ENCODE data around the gene NEDD4L.
"Not testable (repeated sequence)": the region's sequence is repeated elsewhere in the genome, so short reads cannot be mapped to it uniquely, and the experiment has no call there.

NEDD4L gene

GRCh38 chr18:58370612-58371011 lies 326.6 kb downstream of the NEDD4L start:
- Histone ChIP-seq H3K4me3 (ENCODE audit: low read depth, low read length) (no peak overlapping the region), H3K27ac (no peak overlapping the region), H3K9me3 (ENCODE audit: severe bottlenecking) (no peaks in the 10 kb centered on the region), H3K36me3 (peaks cover 94% of the 10 kb centered on the region), H3K27me3 (ENCODE audit: insufficient read depth, low read depth, severe bottlenecking) (no peaks in the 10 kb centered on the region)
- no peak for DNase-seq
- TF ChIP-seq CTCF (IDR thresholded peaks at IDR 0.05; ENCODE audit: low read depth, low read length), result no peak

GRCh38 chr18:58373481-58373880 lies 329.5 kb downstream of the NEDD4L start:
- no peak overlapping the region for H3K27ac ChIP-seq
- no peak for DNase-seq
- H3K36me3 ChIP-seq, result peaks cover 79% of the 10 kb centered on the region
- no peak for TF ChIP-seq CTCF (IDR thresholded peaks at IDR 0.05; ENCODE audit: low read depth, low read length)
- H3K9me3 ChIP-seq (ENCODE audit: severe bottlenecking), result no peaks in the 10 kb centered on the region
- no peak overlapping the region for H3K4me3 ChIP-seq (ENCODE audit: low read depth, low read length)
- no peaks in the 10 kb centered on the region for H3K27me3 ChIP-seq (ENCODE audit: insufficient read depth, low read depth, severe bottlenecking)

GRCh38 chr18:58375051-58375450 lies 331.0 kb downstream of the NEDD4L start:
- TF ChIP-seq CTCF (IDR thresholded peaks at IDR 0.05; ENCODE audit: low read depth, low read length), result no peak
- no peaks in the 10 kb centered on the region for H3K9me3 ChIP-seq (ENCODE audit: severe bottlenecking)
- DNase-seq, result no peak
- H3K27me3 ChIP-seq (ENCODE audit: insufficient read depth, low read depth, severe bottlenecking), result no peaks in the 10 kb centered on the region
- no peak overlapping the region for H3K4me3 ChIP-seq (ENCODE audit: low read depth, low read length)
- no peak overlapping the region for H3K27ac ChIP-seq
- H3K36me3 ChIP-seq, result peaks cover 63% of the 10 kb centered on the region

- no peak overlapping the region for H3K4me3 ChIP-seq (ENCODE audit: low read depth, low read length)
- H3K27ac ChIP-seq, result no peak overlapping the region
- TF ChIP-seq CTCF (IDR thresholded peaks at IDR 0.05; ENCODE audit: low read depth, low read length), result no peak
- no peak for DNase-seq
- H3K9me3 ChIP-seq (ENCODE audit: severe bottlenecking), result no peaks in the 10 kb centered on the region
- peaks cover 43% of the 10 kb centered on the region for H3K36me3 ChIP-seq
- no peaks in the 10 kb centered on the region for H3K27me3 ChIP-seq (ENCODE audit: insufficient read depth, low read depth, severe bottlenecking)
These were observed 334.7 kb downstream of the NEDD4L start for GRCh38 chr18:58378411-58379379.

- no peak overlapping the region for H3K27ac ChIP-seq
- no peaks in the 10 kb centered on the region for H3K9me3 ChIP-seq (ENCODE audit: severe bottlenecking)
- no peak for TF ChIP-seq CTCF (IDR thresholded peaks at IDR 0.05; ENCODE audit: low read depth, low read length)
- peaks cover 46% of the 10 kb centered on the region for H3K36me3 ChIP-seq
- DNase-seq, result no peak
- no peaks in the 10 kb centered on the region for H3K27me3 ChIP-seq (ENCODE audit: insufficient read depth, low read depth, severe bottlenecking)
- H3K4me3 ChIP-seq (ENCODE audit: low read depth, low read length), result no peak overlapping the region
These were observed 335.4 kb downstream of the NEDD4L start for GRCh38 chr18:58379443-58379842.

- H3K27ac ChIP-seq; H3K9me3 ChIP-seq (ENCODE audit: severe bottlenecking); H3K4me3 ChIP-seq (ENCODE audit: low read depth, low read length); DNase-seq; H3K27me3 ChIP-seq (ENCODE audit: insufficient read depth, low read depth, severe bottlenecking): not testable (repeated sequence)
- peaks cover 46% of the 10 kb centered on the region for H3K36me3 ChIP-seq
These were observed 336.1 kb downstream of the NEDD4L start for GRCh38 chr18:58380113-58380512.

Data from WERI-Rb-1 (cell line).